Parathyroid adenoma (tissue), 2 donors: ENCODE data around the gene PIGU.
A peak's percentile ranks its signal among the peaks of the same experiment; 100 is the strongest.

Source experiments
- H2AFZ ChIP-seq: fragments of 300-600 bp; sonication (generic); one replicate; pipeline ENCODE4 v1.7.0; 2017; ENCODE audit warnings: antibody characterized with exemption, mild to moderate bottlenecking
- H3K27ac ChIP-seq: fragments of 300-600 bp; sonication (generic); one replicate; pipeline ENCODE4 v1.7.0; 2017
- H3K27me3 ChIP-seq: fragments of 300-600 bp; sonication (generic); one replicate; pipeline ENCODE4 v1.7.0; 2017; ENCODE audit warnings: low read length; ENCODE audit not compliant: control insufficient read depth, insufficient read depth
- H3K36me3 ChIP-seq: fragments of 300-600 bp; sonication (generic); one replicate; pipeline ENCODE4 v1.7.0; 2017; ENCODE audit warnings: low read length; ENCODE audit not compliant: control insufficient read depth, insufficient read depth
- H3K4me1 ChIP-seq: fragments of 300-600 bp; sonication (generic); one replicate; pipeline ENCODE4 v1.7.0; 2017; ENCODE audit warnings: control low read depth
- H3K4me2 ChIP-seq: fragments of 300-600 bp; sonication (generic); one replicate; pipeline ENCODE4 v1.7.0; 2017; ENCODE audit warnings: low read length
- H3K4me3 ChIP-seq: fragments of 300-600 bp; sonication (generic); one replicate; pipeline ENCODE4 v1.7.0; 2017; ENCODE audit warnings: low read depth, low read length
- H3K79me2 ChIP-seq: fragments of 300-600 bp; sonication (generic); one replicate; pipeline ENCODE4 v1.7.0; 2017; ENCODE audit warnings: control low read depth
- H3K9ac ChIP-seq: fragments of 300-600 bp; sonication (generic); one replicate; pipeline ENCODE4 v1.7.0; 2017; ENCODE audit warnings: mild to moderate bottlenecking
- H3K9me3 ChIP-seq: fragments of 300-600 bp; sonication (generic); one replicate; pipeline ENCODE4 v1.7.0; 2017; ENCODE audit warnings: low read length; ENCODE audit not compliant: control insufficient read depth
- CTCF ChIP-seq: fragments of 300-600 bp; sonication (generic); IDR thresholded peaks from one replicate; pipeline ENCODE4 v1.7.0; 2017; ENCODE audit warnings: antibody characterized with exemption, mild to moderate bottlenecking
- donor health status: primary hyperparathyroidism.

The PIGU gene

GRCh38 chr20:34559311-34560140 lies 117.4 kb downstream of the PIGU start:
- Histone ChIP-seq H3K79me2 (no peaks in the 10 kb centered on the region), H3K4me1 (no peaks in the 10 kb centered on the region), H3K36me3 (no peaks in the 10 kb centered on the region), H3K9me3 (no peaks in the 10 kb centered on the region), H3K4me3 (no peak overlapping the region), H3K27me3 (no peaks in the 10 kb centered on the region), H2AFZ (no peak overlapping the region), H3K4me2 (no peak overlapping the region), H3K27ac (no peak overlapping the region), H3K9ac (no peak overlapping the region)
- TF ChIP-seq CTCF, result no peak

DNA sequence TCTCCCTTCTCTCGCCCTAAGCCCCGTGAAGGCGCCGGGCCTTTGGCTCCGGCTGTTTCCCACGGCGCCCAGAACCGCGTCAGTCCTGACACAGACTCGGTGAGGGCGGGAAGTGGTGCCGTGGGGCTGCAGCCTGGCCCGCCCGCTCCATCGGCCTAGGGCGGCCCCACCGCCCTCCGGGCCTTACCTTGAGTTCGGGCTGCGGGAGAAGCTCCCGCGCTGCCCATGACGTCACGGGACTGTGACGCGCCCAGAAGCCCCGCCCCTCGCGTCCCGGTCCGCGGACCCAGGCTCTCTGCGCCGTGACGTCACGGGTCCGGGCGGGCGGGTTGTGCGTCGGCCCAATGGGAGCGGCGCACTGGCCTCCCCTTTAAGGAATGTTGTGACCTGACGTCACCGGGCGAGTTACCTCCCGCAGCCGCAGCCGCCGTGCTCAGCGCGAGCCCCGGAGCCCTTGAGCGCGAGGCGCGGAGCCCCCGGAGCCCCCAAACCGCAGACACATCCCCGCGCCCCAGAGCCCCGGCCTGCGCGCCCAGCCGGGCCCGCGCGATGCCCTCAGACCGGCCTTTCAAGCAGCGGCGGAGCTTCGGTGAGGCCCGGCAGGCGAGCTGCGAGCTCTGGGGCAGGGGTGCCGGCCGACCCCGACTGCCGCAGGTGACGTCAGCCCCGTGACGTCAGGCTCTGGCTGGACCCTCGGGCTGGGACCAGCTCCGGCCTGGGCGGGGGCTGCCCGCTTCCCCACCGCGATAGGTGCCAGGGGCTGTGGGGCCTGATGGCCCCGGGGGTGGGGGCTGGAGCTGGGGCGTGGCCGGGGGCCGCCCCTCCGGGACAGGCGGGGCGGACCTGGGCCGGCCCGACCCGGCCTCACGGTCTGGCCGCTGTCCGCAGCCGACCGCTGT lies 118.3 kb downstream of the PIGU start, which contains the start of gene MAP1LC3A:
MAP1LC3A (plus strand) TSS at position 399 of the 899 bp plus-strand sequence; CDS start at position 550, 151 bp downstream.
- peak within 1 kb of the TSS; percentile 100 for H2AFZ ChIP-seq
- no peaks in the 10 kb centered on the region for H3K36me3 ChIP-seq
- H3K27ac ChIP-seq, result peak within 1 kb of the TSS; percentile 91
- H3K9ac ChIP-seq, result peak within 1 kb of the TSS; percentile 93
- H3K4me3 ChIP-seq, result peak within 1 kb of the TSS; percentile 72
- H3K79me2 ChIP-seq, result no peaks in the 10 kb centered on the region
- no peaks in the 10 kb centered on the region for H3K4me1 ChIP-seq
- H3K9me3 ChIP-seq, result no peaks in the 10 kb centered on the region
- no peak for TF ChIP-seq CTCF
- H3K27me3 ChIP-seq, result no peaks in the 10 kb centered on the region
- H3K4me2 ChIP-seq, result peak within 1 kb of the TSS; percentile 92

DNA sequence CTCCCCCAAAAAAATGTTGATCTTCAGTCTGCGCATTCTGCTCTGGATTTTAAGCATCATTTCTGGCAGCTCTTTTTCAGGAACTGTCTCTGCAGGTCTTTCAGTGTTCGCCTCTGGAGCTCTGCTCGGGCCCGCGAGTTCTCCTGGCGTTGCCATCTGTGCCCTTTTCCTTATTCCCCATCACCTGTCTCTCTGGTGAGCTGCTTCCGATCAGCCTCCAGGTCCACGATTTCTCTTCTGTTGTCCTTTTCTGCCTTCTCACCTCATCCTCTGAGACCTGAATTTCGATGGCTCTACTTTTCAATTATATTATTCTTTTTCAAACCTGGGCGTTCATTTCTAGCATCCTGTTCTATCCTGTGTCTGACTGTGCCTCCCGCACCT lies 119.0 kb downstream of the PIGU start:
- TF ChIP-seq CTCF, result no peak

DNA sequence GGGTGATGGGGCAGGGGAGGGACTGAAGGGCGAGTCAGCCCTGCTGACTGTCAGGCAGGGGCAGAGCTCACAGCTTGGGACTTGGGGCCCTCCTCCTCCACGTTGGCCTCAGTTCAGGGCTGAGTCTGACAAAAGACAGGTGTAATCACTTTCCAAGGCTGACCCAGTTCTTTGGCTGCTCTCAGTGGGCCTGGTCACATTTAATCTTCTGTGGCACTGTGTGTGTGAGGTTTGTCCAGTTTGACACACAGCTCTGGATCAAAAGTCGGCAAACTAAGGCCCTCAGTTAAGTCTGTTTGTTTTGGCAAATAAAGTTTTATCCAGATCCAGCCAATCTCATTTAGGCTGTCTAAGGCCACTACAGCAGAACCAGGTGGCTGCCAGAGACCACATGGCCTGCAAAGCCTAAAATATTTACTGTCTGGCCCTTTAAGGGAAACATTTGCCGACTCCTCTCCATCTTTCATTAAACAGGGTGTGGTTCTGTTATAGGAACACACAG lies 123.5 kb downstream of the PIGU start:
- no peak overlapping the region for H2AFZ ChIP-seq
- no peak overlapping the region for H3K4me3 ChIP-seq
- H3K79me2 ChIP-seq, result no peaks in the 10 kb centered on the region
- peaks cover 7% of the 10 kb centered on the region for H3K4me1 ChIP-seq
- H3K36me3 ChIP-seq, result no peaks in the 10 kb centered on the region
- H3K27me3 ChIP-seq, result no peaks in the 10 kb centered on the region
- no peak overlapping the region for H3K27ac ChIP-seq
- no peak overlapping the region for H3K4me2 ChIP-seq
- no peaks in the 10 kb centered on the region for H3K9me3 ChIP-seq
- TF ChIP-seq CTCF, result no peak
- no peak overlapping the region for H3K9ac ChIP-seq

More for the DNA sequence above, 119.0 kb downstream of the PIGU start:
- peak overlapping the region; percentile 72 for H3K4me3 ChIP-seq
- H3K27ac ChIP-seq, result peak overlapping the region; percentile 91
- H3K9me3 ChIP-seq, result no peaks in the 10 kb centered on the region
- H3K27me3 ChIP-seq, result no peaks in the 10 kb centered on the region
- H3K4me1 ChIP-seq, result no peaks in the 10 kb centered on the region
- peak overlapping the region; percentile 93 for H3K9ac ChIP-seq
- H3K4me2 ChIP-seq, result peak overlapping the region; percentile 92
- no peaks in the 10 kb centered on the region for H3K36me3 ChIP-seq
- no peaks in the 10 kb centered on the region for H3K79me2 ChIP-seq
- peak overlapping the region; percentile 100 for H2AFZ ChIP-seq
